HL-60/S4 treated with retinoic acid at 250 ng/mL for 4 days and 3 days (cell line): ENCODE measurements around the gene SLCO2A1.

Experiments used
- in situ Hi-C: fragments of 300-500 bp; cut with MboI; formaldehyde crosslinking; loops from 2 replicates; pipeline ENCODE4 v1.7.0; 2022; ENCODE audit warnings: low sequenced_read_pairs

Gene SLCO2A1

DNA sequence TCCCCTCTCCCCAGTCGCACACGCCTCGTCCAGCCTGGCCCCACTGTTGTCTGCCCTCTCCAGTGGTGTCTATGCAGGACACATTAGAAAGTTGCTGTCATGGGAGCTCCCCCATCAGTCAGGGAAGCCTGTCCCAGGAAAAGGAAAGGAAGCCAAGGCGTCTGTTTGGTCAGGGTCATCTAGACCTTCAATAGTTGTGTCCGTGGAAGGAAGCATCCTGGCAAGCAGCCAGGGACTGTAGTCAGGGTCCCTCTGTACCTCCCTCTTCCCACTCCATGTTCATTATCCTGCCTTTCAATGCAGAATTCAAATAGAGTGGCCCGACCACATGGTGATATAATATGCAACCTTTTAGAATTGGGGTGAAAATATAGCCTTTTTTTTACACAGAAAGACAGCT, 73.4 kb downstream of the SLCO2A1 start:
- in situ Hi-C loops = no loop called here

DNA sequence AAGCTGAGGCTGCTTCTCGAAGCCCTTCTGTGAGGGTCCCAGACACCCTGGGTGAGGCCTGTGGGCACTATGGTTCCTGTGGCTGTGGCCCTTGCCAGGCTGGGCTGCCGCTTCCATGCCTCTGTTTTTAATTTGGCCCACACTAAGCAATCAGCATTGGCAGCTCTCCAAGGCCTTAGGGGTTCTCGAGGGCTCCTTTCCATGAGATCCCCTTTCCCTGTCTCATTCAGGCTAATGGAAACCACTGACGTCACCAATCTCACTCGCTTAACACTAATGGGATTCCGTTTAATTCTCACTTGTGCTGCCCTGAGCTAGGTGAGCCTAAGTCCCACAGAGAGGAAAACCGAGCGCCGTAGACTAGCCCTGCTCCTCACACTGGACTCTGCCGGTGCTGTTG, 73.8 kb downstream of the SLCO2A1 start:
- in situ Hi-C loops = no loop called here

DNA sequence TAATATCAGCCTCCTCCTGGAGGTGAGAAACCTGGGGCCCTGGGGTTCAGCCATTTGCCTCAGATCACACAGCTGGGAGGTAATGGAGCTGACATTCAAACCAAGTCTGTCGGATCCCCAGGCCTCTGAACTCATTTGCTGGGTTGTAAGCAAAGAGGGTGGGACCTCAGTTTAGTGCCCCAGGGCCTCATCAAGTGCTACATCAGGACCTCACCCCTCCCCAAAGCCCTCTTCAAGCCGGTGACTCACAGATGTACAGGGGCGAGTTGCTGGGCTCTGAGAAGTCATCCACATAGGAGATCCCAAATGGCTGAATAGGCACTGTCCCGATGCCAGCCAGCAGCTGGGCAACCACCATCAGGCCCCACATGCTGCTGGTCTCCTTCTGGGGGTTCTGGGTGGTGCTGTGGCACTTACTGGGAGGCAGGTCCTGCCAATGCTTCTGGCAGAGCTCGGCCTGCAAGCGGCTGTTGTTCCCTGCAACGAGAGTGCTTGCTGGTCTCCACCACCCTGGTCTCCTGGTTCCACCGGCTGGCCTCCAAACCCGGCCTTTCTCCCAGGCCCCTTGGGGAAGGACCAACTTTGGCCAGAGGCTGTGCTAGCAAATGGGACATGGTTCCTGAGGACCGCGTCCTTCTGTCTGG, 74.9 kb downstream of the SLCO2A1 start:
- in situ Hi-C loops = no loop called here

DNA sequence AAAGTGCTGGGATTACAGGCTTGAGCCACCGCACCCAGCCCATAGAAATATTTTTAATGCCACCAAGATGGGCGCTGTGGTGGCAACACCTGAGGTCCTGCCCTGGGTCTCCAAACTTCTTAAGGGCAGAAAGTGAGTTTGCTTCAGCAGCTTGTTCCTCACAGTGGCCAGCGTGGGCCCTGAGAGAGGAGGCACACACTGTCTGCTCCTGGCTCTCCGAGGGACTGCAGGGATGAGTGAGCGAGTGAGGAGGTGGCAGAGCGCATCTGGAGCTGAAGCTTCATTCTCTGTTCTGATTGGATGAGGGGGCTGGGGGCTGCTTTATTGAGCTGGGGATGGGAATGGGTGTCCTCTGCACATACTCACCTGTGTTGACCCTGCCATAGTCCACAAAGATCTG, 76.4 kb downstream of the SLCO2A1 start:
- in situ Hi-C loops = no loop called here

DNA sequence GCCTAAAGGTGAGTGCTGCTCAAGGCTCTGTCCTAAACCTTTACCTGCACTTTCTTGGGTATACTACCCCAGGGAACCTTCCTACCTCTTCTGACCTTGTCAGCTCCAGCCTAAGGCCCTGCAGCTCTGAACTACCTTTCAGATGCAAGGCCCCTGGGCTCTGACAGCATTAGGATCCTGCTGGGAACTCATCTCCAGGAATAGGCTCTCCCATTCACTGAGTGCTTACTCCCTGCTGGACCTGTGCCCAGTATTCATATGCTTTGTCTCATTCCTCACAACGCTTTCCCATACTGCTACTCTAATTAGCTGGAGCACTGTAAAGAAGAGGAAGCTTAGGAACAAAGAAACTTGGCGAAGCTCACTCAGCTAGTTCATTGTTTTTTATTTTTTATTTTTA, 80.3 kb downstream of the SLCO2A1 start:
- in situ Hi-C loops = loop anchor here (25.0 kb wide), 1 partner anchor 513 kb away; no protein-coding TSS in a partner anchor

DNA sequence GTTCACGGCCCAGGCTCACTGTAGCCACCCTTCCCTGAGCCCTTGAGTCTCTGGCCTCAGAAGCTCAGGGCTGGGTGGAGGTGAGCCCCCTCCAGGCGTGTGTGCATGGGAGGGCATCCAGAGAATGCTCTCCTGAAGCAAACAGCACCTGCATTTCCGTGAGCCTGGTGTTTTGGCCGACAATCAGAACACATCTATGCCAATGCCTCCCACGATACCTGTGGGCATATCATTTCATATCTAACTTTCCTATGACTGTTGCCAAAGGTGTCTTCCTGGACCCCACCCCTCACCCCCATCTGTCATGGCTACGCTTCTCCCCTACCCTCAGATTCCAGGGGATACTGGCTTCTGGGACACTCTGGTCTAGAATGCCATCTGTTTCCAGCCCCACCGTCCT, 80.7 kb downstream of the SLCO2A1 start:
- in situ Hi-C loops = loop anchor here (25.0 kb wide), 1 partner anchor 513 kb away; no protein-coding TSS in a partner anchor

DNA sequence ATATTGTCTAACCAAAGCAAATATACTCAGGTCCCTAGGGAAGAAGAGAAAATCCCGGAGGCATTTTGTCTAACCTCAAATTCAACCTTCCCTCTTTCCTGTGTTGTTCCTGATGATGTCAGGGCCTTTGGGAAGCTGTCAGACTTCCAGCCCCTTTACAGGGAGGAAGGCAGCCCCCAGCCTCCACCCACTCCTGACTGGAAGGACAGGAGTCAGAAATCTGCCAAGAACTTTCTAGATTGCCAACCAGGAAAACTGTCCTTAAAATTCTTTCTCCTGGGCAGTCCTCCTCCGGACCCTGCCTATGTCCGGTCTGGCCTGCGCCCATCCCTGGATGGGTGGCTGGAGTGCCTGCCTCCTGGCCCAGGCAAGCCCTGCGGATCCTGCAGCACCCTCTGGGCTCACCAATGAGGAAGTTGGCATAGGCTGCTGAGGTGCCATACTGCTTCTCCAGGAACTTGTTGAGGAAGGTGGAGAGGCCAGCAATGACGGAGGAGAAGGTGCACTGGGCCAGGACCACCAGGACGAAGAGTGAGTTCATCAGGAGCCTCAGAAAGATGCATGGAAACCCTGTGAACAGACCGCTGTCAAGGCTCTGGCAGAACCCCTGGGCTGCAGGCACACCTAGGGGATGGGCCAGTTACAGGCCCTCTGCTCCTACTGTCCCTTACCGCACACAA, 81.5 kb downstream of the SLCO2A1 start:
- in situ Hi-C loops = loop anchor here (25.0 kb wide), 1 partner anchor 514 kb away; no protein-coding TSS in a partner anchor

DNA sequence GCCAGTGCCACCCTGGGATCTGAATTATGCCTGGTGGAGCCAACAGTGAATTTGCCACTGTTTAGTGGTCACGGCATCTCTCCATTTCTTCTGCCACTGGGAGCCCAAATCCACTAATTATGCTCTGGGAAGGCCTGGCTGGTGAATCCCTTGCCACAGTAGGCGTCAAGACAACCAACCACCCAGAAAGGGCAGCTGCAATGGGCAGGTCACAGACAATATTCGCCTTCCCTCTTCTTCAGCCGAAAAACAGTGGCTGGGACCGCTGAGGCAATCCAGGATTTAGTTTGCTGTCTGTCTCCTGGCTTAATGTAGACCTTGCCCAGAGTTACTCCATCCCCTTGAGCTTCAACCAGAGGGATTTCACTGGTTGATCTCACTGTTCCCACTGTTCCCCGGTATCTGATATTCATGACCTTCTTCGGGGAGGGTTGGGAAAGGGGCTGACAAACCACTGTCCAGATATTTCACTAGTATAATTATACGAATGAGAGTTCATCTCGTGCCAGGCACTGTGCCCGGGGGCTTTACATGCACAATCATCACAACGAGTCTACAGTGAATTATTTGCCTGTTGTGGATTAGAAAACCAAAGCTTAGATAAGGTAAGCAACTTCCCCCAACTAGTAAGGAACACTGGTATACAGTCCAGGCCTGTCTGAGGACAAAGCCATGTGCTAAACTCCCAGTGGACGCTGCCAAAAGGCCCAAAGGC, 84.2 kb downstream of the SLCO2A1 start:
- in situ Hi-C loops = loop anchor here (25.0 kb wide), 1 partner anchor 517 kb away; no protein-coding TSS in a partner anchor

DNA sequence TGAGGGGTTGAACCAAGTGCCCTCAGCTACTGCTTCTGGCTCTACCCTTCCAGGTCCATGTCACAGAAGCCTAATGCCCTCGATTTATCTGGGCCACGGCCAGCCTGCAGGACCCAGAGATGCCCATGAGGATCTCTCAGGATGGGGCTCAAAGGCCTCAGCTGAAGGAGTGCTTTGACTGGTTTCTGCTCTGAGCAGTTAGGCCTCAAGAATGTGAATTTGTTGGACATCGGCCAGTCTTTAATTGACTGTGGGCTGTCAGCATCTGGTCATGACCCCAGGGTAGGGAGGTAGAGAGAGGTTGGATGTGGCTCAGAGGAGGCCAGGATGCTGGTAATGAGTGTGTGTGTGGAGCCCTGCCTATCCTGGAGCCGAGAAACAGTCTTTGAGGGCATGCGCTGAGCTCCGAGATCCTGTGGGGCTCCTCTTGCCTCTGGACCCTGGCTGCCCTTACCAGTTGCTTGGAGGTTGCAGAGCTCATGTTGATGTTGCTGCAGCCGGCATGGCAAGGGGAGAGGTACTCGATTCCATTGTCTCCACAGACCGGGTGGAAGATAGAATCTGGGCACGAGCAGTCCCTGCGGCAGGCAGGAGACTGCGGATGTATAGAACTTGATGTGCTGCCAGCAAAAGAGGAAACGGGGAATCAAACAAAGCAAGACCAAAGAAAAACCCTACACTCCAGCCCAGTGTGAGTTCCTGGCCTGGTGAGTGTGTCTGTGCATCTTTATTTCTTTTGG, 84.9 kb downstream of the SLCO2A1 start:
- in situ Hi-C loops = loop anchor here (25.0 kb wide), 1 partner anchor 517 kb away; no protein-coding TSS in a partner anchor

DNA sequence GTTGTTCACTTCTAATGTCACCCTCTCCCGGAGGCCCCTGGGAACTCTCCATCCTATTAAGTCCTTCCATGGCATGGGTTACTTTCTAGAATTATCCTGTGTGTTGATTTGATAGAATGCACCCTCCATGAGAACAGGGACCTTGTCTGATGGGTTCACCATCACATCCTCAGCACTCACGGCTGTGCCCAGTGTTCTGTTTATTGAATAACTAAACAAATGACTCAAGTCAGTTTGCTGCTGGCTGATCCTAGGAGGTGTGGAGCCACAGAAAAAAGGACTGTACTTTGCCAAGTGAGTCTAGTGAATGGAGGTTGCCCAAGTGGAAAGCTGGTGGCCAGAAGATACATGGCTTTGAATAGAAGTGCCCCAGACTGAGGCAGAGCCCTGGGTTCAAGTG, 85.5 kb downstream of the SLCO2A1 start:
- in situ Hi-C loops = loop anchor here (25.0 kb wide), 1 partner anchor 518 kb away; no protein-coding TSS in a partner anchor

DNA sequence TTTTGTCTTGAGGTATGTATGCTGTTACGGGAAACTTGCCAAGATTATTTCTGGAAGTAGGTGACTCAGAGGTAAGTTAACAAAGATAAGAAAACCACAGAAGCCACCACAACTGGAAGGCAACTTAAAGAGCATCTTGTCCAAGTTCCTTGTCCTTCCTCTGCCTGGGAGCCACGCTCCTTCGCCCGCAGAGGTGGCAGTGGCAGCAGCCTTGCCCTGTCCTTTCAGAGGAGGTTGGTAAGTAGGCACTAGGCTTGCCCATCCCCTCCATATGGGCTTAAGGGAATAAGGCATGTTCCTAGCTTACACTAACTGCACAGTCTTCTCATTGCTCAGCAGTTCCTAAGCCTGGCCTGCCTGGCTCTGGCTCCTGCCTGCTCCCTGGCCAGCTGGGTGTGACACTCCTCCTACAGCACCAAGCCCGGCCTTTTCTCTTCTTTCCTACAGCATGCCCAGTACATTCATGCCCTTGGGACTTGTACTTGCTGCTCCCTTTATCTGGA, 86.0 kb downstream of the SLCO2A1 start:
- in situ Hi-C loops = loop anchor here (25.0 kb wide), 1 partner anchor 519 kb away; no protein-coding TSS in a partner anchor

DNA sequence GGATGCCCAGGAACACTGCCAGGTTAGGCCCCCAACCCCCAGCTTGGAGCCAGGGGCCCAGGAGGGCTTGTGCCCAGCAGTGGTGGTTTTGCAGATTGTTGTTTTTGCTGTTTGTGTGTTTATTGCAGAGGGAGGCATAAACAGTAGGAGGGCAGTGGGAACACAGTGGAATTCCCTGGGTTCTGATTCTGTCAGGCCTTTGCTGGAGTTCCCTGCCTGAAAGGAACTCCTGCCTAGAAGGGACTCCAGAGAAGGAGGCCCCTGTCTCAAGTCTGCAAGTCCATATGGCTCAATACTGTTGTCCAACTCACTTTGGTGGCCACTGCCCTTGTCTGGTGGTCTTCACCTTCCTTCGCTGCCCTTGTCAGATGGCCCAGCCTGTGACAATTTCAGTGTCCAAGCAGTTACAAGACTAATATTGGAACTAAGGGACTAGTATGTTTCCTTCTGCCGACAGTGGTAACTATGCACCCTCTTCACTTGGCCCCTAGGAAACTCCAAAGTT, 86.6 kb downstream of the SLCO2A1 start:
- in situ Hi-C loops = loop anchor here (25.0 kb wide), 1 partner anchor 519 kb away; no protein-coding TSS in a partner anchor

DNA sequence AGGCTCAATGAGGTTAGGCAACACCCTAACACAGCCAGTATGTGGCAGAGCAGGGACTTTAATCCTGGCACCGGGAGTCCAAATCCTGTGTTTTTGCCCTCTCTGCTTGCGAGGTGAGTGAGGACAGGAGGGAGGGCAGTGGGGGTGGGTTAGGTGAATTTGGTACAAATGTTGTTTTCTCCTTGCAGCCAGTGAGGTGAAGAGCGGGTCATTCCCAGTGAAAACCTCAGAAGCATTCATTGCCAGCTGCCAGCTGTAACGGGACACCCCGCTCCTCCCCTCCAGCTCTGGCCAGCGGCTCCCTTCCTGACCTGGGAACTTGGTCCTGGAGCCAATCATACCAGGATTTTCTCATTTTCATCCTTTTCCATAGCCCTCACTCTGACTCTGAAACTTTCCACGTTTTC, 88.3 kb downstream of the SLCO2A1 start:
- in situ Hi-C loops = loop anchor here (25.0 kb wide), 1 partner anchor 521 kb away; no protein-coding TSS in a partner anchor

DNA sequence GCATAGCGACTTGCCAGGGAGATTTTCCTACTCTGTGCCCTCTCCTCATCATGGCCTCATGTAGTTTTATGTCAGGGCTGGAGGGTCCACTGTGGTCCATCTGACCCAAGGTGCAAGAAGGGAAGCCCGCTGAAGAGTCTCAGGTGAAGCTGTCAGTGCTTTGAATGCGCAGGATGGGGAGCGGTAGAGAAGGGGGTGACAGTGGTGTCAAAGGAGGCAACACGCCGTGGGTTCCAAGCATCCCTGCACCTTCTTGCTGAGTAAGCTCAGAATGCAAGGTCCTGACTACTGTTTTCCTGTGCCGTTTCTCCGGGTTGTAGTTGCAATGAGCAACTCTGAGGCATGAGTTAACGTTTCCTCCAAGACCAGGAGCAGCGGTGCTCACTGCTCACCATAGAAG, 89.2 kb downstream of the SLCO2A1 start:
- in situ Hi-C loops = loop anchor here (25.0 kb wide), 1 partner anchor 522 kb away; no protein-coding TSS in a partner anchor

DNA sequence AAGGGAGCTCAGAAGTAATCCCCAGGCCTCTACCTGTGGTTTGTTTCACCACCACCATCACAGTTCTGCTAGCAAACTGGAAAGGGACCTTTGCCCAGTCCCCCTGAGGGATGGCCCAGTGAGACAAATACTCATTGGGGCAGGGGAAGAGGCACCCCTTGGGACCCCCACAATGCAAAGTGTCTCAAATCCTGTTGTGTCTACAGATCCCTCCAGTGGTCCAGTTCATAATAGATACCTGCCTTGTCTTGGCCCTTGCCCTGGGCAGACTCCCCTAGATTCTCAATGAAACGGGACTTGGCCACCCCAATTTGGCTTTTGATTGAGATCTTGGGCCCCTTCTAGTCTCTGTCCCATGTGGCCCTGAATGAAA, 90.3 kb downstream of the SLCO2A1 start:
- in situ Hi-C loops = loop anchor here (10.0 to 25.0 kb wide), 2 partner anchors 255 to 523 kb away; no protein-coding TSS in a partner anchor

DNA sequence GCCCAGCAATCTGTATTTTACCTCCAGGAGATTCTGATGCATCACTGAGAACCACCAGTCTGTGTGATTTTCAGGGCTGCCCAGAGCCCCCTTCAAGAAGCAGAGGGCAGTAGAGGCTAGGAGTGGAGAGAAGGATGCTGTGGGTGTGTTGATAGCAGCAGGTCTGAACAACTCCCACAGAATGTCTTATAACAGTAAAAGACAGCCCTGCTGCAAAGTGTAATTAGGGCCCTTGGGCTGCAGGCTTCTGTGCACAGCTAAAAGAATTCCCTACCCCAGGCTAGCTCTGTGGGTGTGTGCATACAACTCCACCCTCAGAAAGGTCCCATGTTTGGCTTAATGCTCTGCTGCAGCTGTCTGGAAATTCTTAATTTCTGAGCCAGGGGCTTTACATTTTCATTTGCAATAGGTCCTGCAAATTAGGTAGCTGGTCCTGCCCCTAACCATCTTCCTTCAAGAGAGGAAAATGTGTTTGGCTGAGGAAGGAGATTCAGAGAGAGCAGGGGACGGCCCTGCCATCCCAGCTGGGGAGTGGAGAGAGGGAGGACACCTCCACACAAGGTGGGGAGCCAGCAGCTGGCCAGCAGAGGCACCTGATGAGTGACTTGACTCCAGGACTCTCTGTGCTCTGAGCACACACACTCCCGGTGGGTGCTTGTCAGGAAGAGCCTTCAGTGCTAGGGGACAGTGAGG, 90.8 kb downstream of the SLCO2A1 start:
- in situ Hi-C loops = loop anchor here (10.0 to 25.0 kb wide), 2 partner anchors 256 to 523 kb away; no protein-coding TSS in a partner anchor

DNA sequence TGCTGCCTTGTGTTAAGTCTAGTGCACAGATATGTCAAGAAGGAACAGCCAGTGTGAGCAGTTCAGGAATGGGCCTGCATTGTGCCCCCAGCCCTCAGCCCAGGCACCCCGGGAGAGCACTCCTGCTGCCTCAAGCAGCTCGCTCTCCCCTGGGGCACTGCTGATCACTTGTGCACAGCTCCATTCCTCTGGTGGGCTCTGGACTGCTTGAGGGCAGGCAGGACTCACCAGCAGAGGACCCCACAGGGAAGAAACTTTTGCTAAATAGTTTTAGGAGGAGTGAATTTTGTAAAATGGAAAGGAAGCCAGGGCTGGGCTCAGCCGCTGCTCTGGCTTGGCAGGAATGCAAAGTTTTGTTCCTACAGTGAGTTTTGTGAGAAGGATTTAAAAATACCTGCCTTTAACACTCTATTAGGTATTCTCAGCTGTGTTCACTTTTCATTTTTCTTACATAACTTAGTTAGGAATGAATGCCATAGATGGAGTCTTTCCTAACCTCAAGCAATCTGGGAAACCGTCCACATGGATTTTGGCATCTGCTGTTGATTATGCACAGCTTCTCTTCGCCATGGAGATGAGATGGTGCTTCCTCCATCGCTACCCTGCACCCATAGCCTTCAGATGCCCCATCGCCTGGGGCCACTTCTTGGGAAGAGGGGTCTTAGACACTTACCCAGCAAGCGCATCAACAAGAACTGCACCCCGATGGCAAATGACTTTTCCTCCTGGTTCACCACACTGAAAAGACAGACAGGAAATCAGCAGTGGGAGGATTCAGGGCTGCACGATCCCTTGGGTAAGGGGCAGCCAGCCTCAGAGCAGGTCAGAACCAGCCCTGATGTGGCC, 91.7 kb downstream of the SLCO2A1 start:
- in situ Hi-C loops = loop anchor here (10.0 to 25.0 kb wide), 2 partner anchors 257 to 524 kb away; no protein-coding TSS in a partner anchor

DNA sequence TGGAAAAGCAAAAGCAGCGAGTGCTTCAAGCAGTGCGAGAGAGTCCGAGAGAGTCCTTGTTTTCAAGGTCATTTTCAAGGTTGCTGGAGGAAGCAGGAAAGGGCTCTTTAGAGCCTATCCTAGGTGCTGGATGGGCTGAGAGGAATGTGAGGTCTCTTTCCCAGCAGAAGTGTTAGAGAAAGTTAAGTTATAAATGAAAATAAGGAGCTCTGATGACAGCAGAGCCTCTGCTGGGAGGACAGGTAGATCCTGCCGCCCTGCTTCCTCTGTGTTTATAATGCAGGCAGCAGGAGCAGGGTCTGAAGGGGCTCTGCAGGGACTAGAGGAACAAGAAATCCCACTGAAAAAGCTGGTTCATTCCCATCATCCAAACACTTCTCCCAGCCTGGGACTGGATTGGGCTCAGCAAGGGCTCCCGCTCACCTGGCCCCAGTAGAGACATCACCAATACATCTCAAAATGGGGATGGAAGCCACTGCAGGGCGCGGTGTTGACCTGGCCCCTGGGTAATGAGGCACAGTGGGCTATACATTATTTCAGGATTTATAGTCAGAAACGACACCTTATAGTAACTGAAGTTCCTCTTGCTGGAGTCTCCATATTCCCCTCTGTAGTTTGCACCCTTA, 92.6 kb downstream of the SLCO2A1 start:
- in situ Hi-C loops = loop anchor here (10.0 to 25.0 kb wide), 2 partner anchors 258 to 525 kb away; no protein-coding TSS in a partner anchor
